ENCODE data around the gene NPAS1. TPM values are rescaled to one million over a fixed set of nuclear protein-coding genes. Genes with fewer than 3 reads are reported as not detected.

Gene NPAS1
- total and polyA plus RNA-seq, 2 of the 8 experiments (the other 6 are each of a cell fraction or from before 2014, with no cell fraction given): 9.9 to 13.9 TPM

DNA sequence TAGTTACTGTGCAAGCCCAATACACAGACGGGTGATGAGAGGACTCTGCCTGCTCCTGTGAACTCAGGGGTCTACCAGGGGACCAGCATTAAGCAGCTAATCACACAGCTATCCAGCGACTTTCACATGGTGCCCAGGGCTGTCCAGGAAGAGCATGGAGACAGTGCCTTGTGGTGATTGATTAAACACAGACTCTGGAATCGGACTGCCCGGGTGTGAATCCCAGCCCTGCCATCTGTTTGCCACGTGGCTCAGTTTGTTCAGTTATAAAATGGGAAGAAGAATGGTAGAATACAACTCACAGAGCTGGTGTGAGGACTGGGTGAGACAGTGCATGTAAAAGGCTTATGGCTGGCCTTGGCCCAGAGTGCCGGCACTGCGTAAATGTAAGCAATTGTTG lies 42.1 kb upstream of the NPAS1 start:
- POLR2A ChIA-PET (ENCODE audit: partially characterized antibody): interaction anchor here (1.0 to 2.3 kb wide), 6 partner anchors 9 to 116 kb away, joined by 3 to 8 read pairs (median 3); no protein-coding TSS in a partner anchor
- H3K4me2 ChIP-seq (ENCODE audit: insufficient read depth in 1 of 2, low read depth in 2 of 2, low read length in 2 of 2): peak overlapping the region in 1 of 2 experiments; percentile 17; a peak in 1 of 4 replicates
- FAIRE-seq: no peak

More for the DNA sequence above, 42.1 kb upstream of the NPAS1 start:
- Histone ChIP-seq H3K4me1 (replicated peaks in 1 of 4; ENCODE audit: control insufficient read depth in 3 of 4, insufficient read depth in 4 of 4, low read length in 3 of 4) (peaks cover 14 to 24% (median 20%) of the 10 kb centered on the region in 4 experiments), H3K79me2 (ENCODE audit: control insufficient read depth in 1 of 2, insufficient read depth in 2 of 2, low read length in 2 of 2) (no peaks in the 10 kb centered on the region), H4K91ac (replicated peaks; ENCODE audit: insufficient read length, low read length) (no peak overlapping the region), H3K23ac (ENCODE audit: insufficient read length) (no peak overlapping the region), H3K9me3 (ENCODE audit: insufficient read depth in 2 of 2, low read depth in 1 of 2, low read length in 1 of 2) (no peaks in the 10 kb centered on the region), H3K27me3 (replicated peaks in 1 of 4; ENCODE audit: control insufficient read depth in 3 of 4, extremely low read depth in 1 of 4, insufficient read depth in 3 of 4, low read length in 3 of 4) (no peaks in the 10 kb centered on the region), H3K4ac (replicated peaks; ENCODE audit: insufficient read length, low read depth, low read length) (no peak overlapping the region), H3K27ac (ENCODE audit: low read depth, low read length) (no peak overlapping the region), H4K20me1 (replicated peaks in 1 of 2; ENCODE audit: control insufficient read depth in 1 of 2, insufficient read depth in 2 of 2, low read length in 2 of 2) (peaks cover 3 to 13% of the 10 kb centered on the region in 2 experiments), H3K56ac (replicated peaks; ENCODE audit: insufficient read length, low read depth, low read length) (no peak overlapping the region), H4K5ac (ENCODE audit: insufficient read length, low read depth, low read length) (no peak overlapping the region), H3K36me3 (ENCODE audit: control insufficient read depth in 2 of 4, insufficient read depth in 4 of 4, low read length in 3 of 4) (no peaks in the 10 kb centered on the region), H2BK15ac (ENCODE audit: low read length) (no peak overlapping the region), H3K14ac (ENCODE audit: insufficient read length) (no peak overlapping the region), H3K4me3 (ENCODE audit: extremely low read depth in 1 of 4, insufficient read depth in 2 of 4, low read depth in 3 of 4, low read length in 4 of 4) (no peak overlapping the region), H2BK12ac (ENCODE audit: low read depth, low read length) (no peak overlapping the region), H3K79me1 (ENCODE audit: low read depth, low read length) (peaks cover 18% of the 10 kb centered on the region), H2AFZ (ENCODE audit: low read length) (no peak overlapping the region), H3K9ac (replicated peaks in 1 of 4; ENCODE audit: extremely low read depth in 1 of 4, low read depth in 3 of 4, low read length in 3 of 4) (no peak overlapping the region; a peak in 1 of 7 replicates), H4K8ac (ENCODE audit: extremely low read depth, insufficient read depth, low read length) (no peak overlapping the region), H2BK5ac (ENCODE audit: low read depth, low read length) (no peak overlapping the region; the same call in 1 of the 2 replicates), H2BK20ac (ENCODE audit: low read length) (no peak overlapping the region), H2BK120ac (replicated peaks; ENCODE audit: low read depth, low read length) (no peak overlapping the region), H3K23me2 (ENCODE audit: low read depth, low read length) (peaks cover 8% of the 10 kb centered on the region; the same call in 1 of the 2 replicates), H2AK5ac (ENCODE audit: low read depth, low read length) (no peak overlapping the region), H3K18ac (ENCODE audit: extremely low read depth, low read length) (no peak overlapping the region)
- 90% methylated on average over 7 of the region's 7 CpGs; no CpG with 5 or more reads in 1 of the 2 experiments for WGBS, 2 experiments (ENCODE audit: extremely low coverage in 1 of 2, insufficient coverage in 1 of 2, insufficient read length in 1 of 2, insufficient replicate concordance in 2 of 2, low coverage in 1 of 2, low lambda C conversion rate in 2 of 2, missing lambda C conversion rate in 1 of 2)
- CTCF ChIA-PET (ENCODE audit: partially characterized antibody): interaction anchor here (0.9 to 5.0 kb wide), 8 partner anchors 13 to 157 kb away, joined by 3 to 50 read pairs (median 3); no protein-coding TSS in a partner anchor
- no peak for DNase-seq (ENCODE audit: low read depth in 1 of 2, low spot score in 2 of 2)
- no peak for TF ChIP-seq SIN3A (conservative IDR thresholded peaks at IDR 0.05 in 1 of 2, IDR thresholded peaks at IDR 0.05 in 1 of 2; ENCODE audit: low read depth in 1 of 2, low read length in 2 of 2)
